Glomerular endothelial cell (primary cell): ENCODE measurements around the gene CDCP1. TPM values are rescaled to one million over a fixed set of nuclear protein-coding genes. Genes with fewer than 3 reads are reported as not detected.

Source experiments
- DNase-seq: peaks from one replicate; pipeline ENCODE4 v3.0.0-alpha.2; 2011; ENCODE audit warnings: low read depth, low spot score; ENCODE audit errors: extremely low read depth
- total RNA-seq: library from RNA; depleted of rRNA; stranded (reverse); fragments of >200 nt; gene quantifications from 2 replicates; pipeline ENCODE4 v1.2.3, GENCODE V29; 2015

The CDCP1 gene
- total RNA-seq, result 19.4 and 31.7 TPM in 2 replicates

- DNase-seq, result no peak
Observed at GRCh38 chr3:45145681-45146614, at the start of gene CDCP1. CDCP1 (minus strand) TSS chr3:45146378; CDS start chr3:45146287, 91 bp downstream.

GRCh38 chr3:45194791-45195190, 48.6 kb upstream of the CDCP1 start:
- DNase-seq, result no peak

GRCh38 chr3:45191924-45192417, 45.8 kb upstream of the CDCP1 start:
- no peak for DNase-seq

- DNase-seq, result no peak
Observed at GRCh38 chr3:45191424-45191823, 45.2 kb upstream of the CDCP1 start.

GRCh38 chr3:45188719-45189659, 42.8 kb upstream of the CDCP1 start:
- DNase-seq, result no peak

GRCh38 chr3:45187694-45188141, 41.5 kb upstream of the CDCP1 start:
- DNase-seq, result no peak

GRCh38 chr3:45186871-45187270, 40.7 kb upstream of the CDCP1 start:
- no peak for DNase-seq

GRCh38 chr3:45185461-45185860, 39.3 kb upstream of the CDCP1 start:
- DNase-seq, result no peak

GRCh38 chr3:45185052-45185451, 38.9 kb upstream of the CDCP1 start:
- no peak for DNase-seq

- no peak for DNase-seq
Observed at GRCh38 chr3:45183872-45184262, 37.7 kb upstream of the CDCP1 start.

GRCh38 chr3:45182915-45183871, 37.0 kb upstream of the CDCP1 start:
- DNase-seq, result no peak

GRCh38 chr3:45181496-45181895, 35.3 kb upstream of the CDCP1 start:
- no peak for DNase-seq

GRCh38 chr3:45180899-45181298, 34.7 kb upstream of the CDCP1 start:
- no peak for DNase-seq

- no peak for DNase-seq
Observed at GRCh38 chr3:45180051-45180450, 33.9 kb upstream of the CDCP1 start.

GRCh38 chr3:45179163-45179562, 33.0 kb upstream of the CDCP1 start:
- no peak for DNase-seq

- no peak for DNase-seq
Observed at GRCh38 chr3:45178183-45179023, 32.2 kb upstream of the CDCP1 start.

GRCh38 chr3:45176912-45177311, 30.7 kb upstream of the CDCP1 start:
- no peak for DNase-seq

GRCh38 chr3:45174234-45174633, 28.1 kb upstream of the CDCP1 start:
- DNase-seq, result no peak

GRCh38 chr3:45173776-45174175, 27.6 kb upstream of the CDCP1 start:
- no peak for DNase-seq
